Immature natural killer cell (primary cell): Measurements from ENCODE around the gene ARHGEF26. TPM values are rescaled to one million over a fixed set of nuclear protein-coding genes. Genes with fewer than 3 reads are reported as not detected.

ENCODE experiments used
- DNase-seq, 3 donors: peaks; one replicate each; pipeline ENCODE4 v3.0.0; 2022; ENCODE audit warnings: mixed read lengths in 1 of 3
- H3K27ac Mint-ChIP-seq, 6 donors: one replicate each; pipeline ENCODE4 v1.8.0; 2020; ENCODE audit warnings: mixed read lengths in 6 of 6, mild to moderate bottlenecking in 5 of 6, inconsistent platforms in 4 of 6, moderate library complexity in 3 of 6
- H3K27me3 Mint-ChIP-seq, 3 donors: one replicate each; pipeline ENCODE4 v1.8.0; 2020 to 2021; ENCODE audit warnings: low read depth in 3 of 3, mild to moderate bottlenecking in 3 of 3, mixed read lengths in 3 of 3, moderate library complexity in 3 of 3, inconsistent platforms in 1 of 3
- H3K36me3 Mint-ChIP-seq, 3 donors: one replicate each; pipeline ENCODE4 v1.8.0; 2020; ENCODE audit warnings: mixed read lengths in 3 of 3, inconsistent platforms in 2 of 3, mild to moderate bottlenecking in 2 of 3
- H3K4me1 Mint-ChIP-seq, 2 donors: one replicate each; pipeline ENCODE4 v1.8.0; 2020; ENCODE audit warnings: inconsistent platforms in 2 of 2, mild to moderate bottlenecking in 2 of 2, mixed read lengths in 2 of 2, moderate library complexity in 1 of 2
- H3K4me3 Mint-ChIP-seq, 5 donors: one replicate each; pipeline ENCODE4 v1.8.0; 2020; ENCODE audit warnings: mild to moderate bottlenecking in 5 of 5, mixed read lengths in 5 of 5, inconsistent platforms in 3 of 5, moderate library complexity in 3 of 5
- H3K9me3 Mint-ChIP-seq, 6 donors: one replicate each; pipeline ENCODE4 v1.8.0; 2020; ENCODE audit warnings: mild to moderate bottlenecking in 6 of 6, mixed read lengths in 6 of 6, inconsistent platforms in 4 of 6, moderate library complexity in 3 of 6
- polyA plus RNA-seq, 3 donors: library from polyadenylated mRNA; unstranded; fragments of 300-500 nt; fragmentation: Illumina TruSeq; gene quantifications; one replicate each; pipeline ENCODE4 v1.2.3, GENCODE V29; 2021

The ARHGEF26 gene
- polyA plus RNA-seq, 3 donors from 2014 or later = 0.22 TPM; not detected in 2

GRCh38 chr3:154149286-154149685 lies 28.1 kb downstream of the ARHGEF26 start:
- H3K27me3 Mint-ChIP-seq = peaks cover 0 to 4% (median 3%) of the 10 kb centered on the region in 3 donors
- no peak overlapping the region for H3K27ac Mint-ChIP-seq
- H3K4me1 Mint-ChIP-seq = no peaks in the 10 kb centered on the region
- H3K4me3 Mint-ChIP-seq = no peak overlapping the region
- no peak for DNase-seq
- H3K36me3 Mint-ChIP-seq = no peaks in the 10 kb centered on the region
- no peaks in the 10 kb centered on the region for H3K9me3 Mint-ChIP-seq

- no peak overlapping the region for H3K27ac Mint-ChIP-seq
- H3K36me3 Mint-ChIP-seq = no peaks in the 10 kb centered on the region
- peaks cover 0 to 4% (median 4%) of the 10 kb centered on the region in 3 donors for H3K27me3 Mint-ChIP-seq
- H3K4me1 Mint-ChIP-seq = no peaks in the 10 kb centered on the region
- no peak for DNase-seq
- no peaks in the 10 kb centered on the region for H3K9me3 Mint-ChIP-seq
- no peak overlapping the region for H3K4me3 Mint-ChIP-seq
These were observed 30.8 kb downstream of the ARHGEF26 start for GRCh38 chr3:154151969-154152368.

- H3K27ac Mint-ChIP-seq = no peak overlapping the region
- H3K4me3 Mint-ChIP-seq = no peak overlapping the region
- peaks cover 0 to 6% (median 0%) of the 10 kb centered on the region in 6 donors for H3K9me3 Mint-ChIP-seq
- no peaks in the 10 kb centered on the region for H3K36me3 Mint-ChIP-seq
- no peak for DNase-seq
- H3K4me1 Mint-ChIP-seq = no peaks in the 10 kb centered on the region
- H3K27me3 Mint-ChIP-seq = peaks cover 0 to 6% (median 4%) of the 10 kb centered on the region in 3 donors
These were observed 31.6 kb downstream of the ARHGEF26 start for GRCh38 chr3:154152741-154153140.

GRCh38 chr3:154156530-154156929 lies 35.3 kb downstream of the ARHGEF26 start:
- no peaks in the 10 kb centered on the region for H3K4me1 Mint-ChIP-seq
- no peak for DNase-seq
- H3K27ac Mint-ChIP-seq = no peak overlapping the region
- H3K27me3 Mint-ChIP-seq = peaks cover 0 to 8% (median 4%) of the 10 kb centered on the region in 3 donors
- H3K9me3 Mint-ChIP-seq = peaks cover 0 to 6% (median 0%) of the 10 kb centered on the region in 6 donors
- H3K36me3 Mint-ChIP-seq = no peaks in the 10 kb centered on the region
- no peak overlapping the region for H3K4me3 Mint-ChIP-seq

- no peak for DNase-seq
- no peaks in the 10 kb centered on the region for H3K36me3 Mint-ChIP-seq
- H3K4me1 Mint-ChIP-seq = no peaks in the 10 kb centered on the region
- no peak overlapping the region for H3K27ac Mint-ChIP-seq
- peaks cover 0 to 6% (median 0%) of the 10 kb centered on the region in 6 donors for H3K9me3 Mint-ChIP-seq
- H3K27me3 Mint-ChIP-seq = peaks cover 0 to 4% (median 4%) of the 10 kb centered on the region in 3 donors
- H3K4me3 Mint-ChIP-seq = no peak overlapping the region
These were observed 40.6 kb downstream of the ARHGEF26 start for GRCh38 chr3:154161806-154162205.

GRCh38 chr3:154164387-154164786 lies 43.2 kb downstream of the ARHGEF26 start:
- H3K9me3 Mint-ChIP-seq = peaks cover 0 to 2% (median 0%) of the 10 kb centered on the region in 6 donors
- no peak overlapping the region for H3K4me3 Mint-ChIP-seq
- no peak for DNase-seq
- H3K27me3 Mint-ChIP-seq = peaks cover 0 to 4% (median 2%) of the 10 kb centered on the region in 3 donors
- H3K4me1 Mint-ChIP-seq = no peaks in the 10 kb centered on the region
- H3K27ac Mint-ChIP-seq = no peak overlapping the region
- H3K36me3 Mint-ChIP-seq = no peaks in the 10 kb centered on the region

- Mint-ChIP-seq H3K9me3 (peaks cover 0 to 8% (median 0%) of the 10 kb centered on the region in 6 donors), H3K27ac (no peak overlapping the region), H3K36me3 (no peaks in the 10 kb centered on the region), H3K4me1 (no peaks in the 10 kb centered on the region), H3K27me3 (no peaks in the 10 kb centered on the region), H3K4me3 (no peak overlapping the region)
- DNase-seq = no peak
These were observed 48.0 kb downstream of the ARHGEF26 start for GRCh38 chr3:154168998-154169795.

GRCh38 chr3:154169796-154170110 lies 48.6 kb downstream of the ARHGEF26 start:
- Mint-ChIP-seq H3K4me3 (no peak overlapping the region), H3K27ac (no peak overlapping the region), H3K27me3 (no peaks in the 10 kb centered on the region), H3K36me3 (no peaks in the 10 kb centered on the region), H3K9me3 (peaks cover 0 to 8% (median 0%) of the 10 kb centered on the region in 6 donors), H3K4me1 (no peaks in the 10 kb centered on the region)
- no peak for DNase-seq

GRCh38 chr3:154170300-154170699 lies 49.1 kb downstream of the ARHGEF26 start:
- H3K4me1 Mint-ChIP-seq = no peaks in the 10 kb centered on the region
- no peaks in the 10 kb centered on the region for H3K27me3 Mint-ChIP-seq
- no peak for DNase-seq
- H3K9me3 Mint-ChIP-seq = peaks cover 0 to 8% (median 0%) of the 10 kb centered on the region in 6 donors
- H3K36me3 Mint-ChIP-seq = no peaks in the 10 kb centered on the region
- no peak overlapping the region for H3K4me3 Mint-ChIP-seq
- H3K27ac Mint-ChIP-seq = no peak overlapping the region

- Mint-ChIP-seq H3K4me3 (no peak overlapping the region), H3K27me3 (peaks cover 0 to 5% (median 2%) of the 10 kb centered on the region in 3 donors), H3K4me1 (no peaks in the 10 kb centered on the region), H3K9me3 (peaks cover 0 to 10% (median 0%) of the 10 kb centered on the region in 6 donors), H3K36me3 (no peaks in the 10 kb centered on the region), H3K27ac (no peak overlapping the region)
- no peak for DNase-seq
These were observed 53.9 kb downstream of the ARHGEF26 start for GRCh38 chr3:154175041-154175440.

- Mint-ChIP-seq H3K27ac (no peak overlapping the region), H3K9me3 (peaks cover 0 to 10% (median 0%) of the 10 kb centered on the region in 6 donors), H3K4me3 (no peak overlapping the region), H3K27me3 (peaks cover 0 to 5% (median 2%) of the 10 kb centered on the region in 3 donors), H3K4me1 (no peaks in the 10 kb centered on the region), H3K36me3 (no peaks in the 10 kb centered on the region)
- DNase-seq = no peak
These were observed 54.8 kb downstream of the ARHGEF26 start for GRCh38 chr3:154176036-154176435.

GRCh38 chr3:154177406-154177805 lies 56.2 kb downstream of the ARHGEF26 start:
- no peak for DNase-seq
- H3K36me3 Mint-ChIP-seq = no peaks in the 10 kb centered on the region
- no peak overlapping the region for H3K4me3 Mint-ChIP-seq
- peaks cover 2 to 5% (median 2%) of the 10 kb centered on the region in 3 donors for H3K27me3 Mint-ChIP-seq
- no peak overlapping the region for H3K27ac Mint-ChIP-seq
- peaks cover 0 to 7% (median 0%) of the 10 kb centered on the region in 6 donors for H3K9me3 Mint-ChIP-seq
- H3K4me1 Mint-ChIP-seq = no peaks in the 10 kb centered on the region

GRCh38 chr3:154178172-154178571 lies 57.0 kb downstream of the ARHGEF26 start:
- peaks cover 2 to 8% (median 2%) of the 10 kb centered on the region in 3 donors for H3K27me3 Mint-ChIP-seq
- H3K4me3 Mint-ChIP-seq = no peak overlapping the region
- no peaks in the 10 kb centered on the region for H3K4me1 Mint-ChIP-seq
- no peak for DNase-seq
- H3K36me3 Mint-ChIP-seq = no peaks in the 10 kb centered on the region
- H3K9me3 Mint-ChIP-seq = peaks cover 0 to 7% (median 0%) of the 10 kb centered on the region in 6 donors
- H3K27ac Mint-ChIP-seq = no peak overlapping the region

GRCh38 chr3:154180836-154181691 lies 59.9 kb downstream of the ARHGEF26 start:
- peaks cover 0 to 5% (median 0%) of the 10 kb centered on the region in 6 donors for H3K9me3 Mint-ChIP-seq
- H3K36me3 Mint-ChIP-seq = no peaks in the 10 kb centered on the region
- no peak for DNase-seq
- peaks cover 2 to 11% (median 4%) of the 10 kb centered on the region in 3 donors for H3K27me3 Mint-ChIP-seq
- no peak overlapping the region for H3K27ac Mint-ChIP-seq
- H3K4me3 Mint-ChIP-seq = no peak overlapping the region
- H3K4me1 Mint-ChIP-seq = no peaks in the 10 kb centered on the region
